Left ventricle myocardium inferior (tissue), 1 donor: ENCODE measurements around the gene RANBP1. TPM values are rescaled to one million over a fixed set of nuclear protein-coding genes. Genes with fewer than 3 reads are reported as not detected.

Experiments used
- DNase-seq: peaks from one replicate; pipeline ENCODE4 v3.0.0-alpha.2; 2020
- H3K27ac ChIP-seq: fragments of 200-600 bp; replicated peaks from 2 replicates; pipeline ENCODE4 v1.8.0; 2021
- H3K27me3 ChIP-seq: fragments of 200-600 bp; 2 replicates; pipeline ENCODE4 v1.8.0; 2021; ENCODE audit warnings: low read depth
- H3K36me3 ChIP-seq: fragments of 200-600 bp; 2 replicates; pipeline ENCODE4 v1.8.0; 2021
- H3K4me1 ChIP-seq: fragments of 200-600 bp; 2 replicates; pipeline ENCODE4 v1.8.0; 2021
- H3K4me3 ChIP-seq: fragments of 200-600 bp; 2 replicates; pipeline ENCODE4 v1.8.0; 2021; ENCODE audit warnings: mild to moderate bottlenecking, moderate library complexity
- H3K9me3 ChIP-seq: fragments of 200-600 bp; replicated peaks from 2 replicates; pipeline ENCODE4 v1.8.0; 2021
- CTCF ChIP-seq: fragments of 200-600 bp; IDR thresholded peaks from 2 replicates; pipeline ENCODE4 v1.8.0; 2021; ENCODE audit warnings: antibody characterized with exemption, mild to moderate bottlenecking, borderline replicate concordance
- intact Hi-C: fragments of 100-400 bp; cut with micrococcal nuclease; formaldehyde crosslinking; loops from one replicate; pipeline ENCODE4 v1.11.0; 2022
- microRNA-seq: library from miRNA; unstranded; fragments of <30 nt; microRNA quantifications from one replicate; pipeline ENCODE4 v1.2.0, GENCODE V29; 2020
- total RNA-seq: library from RNA; stranded (reverse); fragmentation: NEBNext Ultra II Directional; extraction: Animal tissue kit (Norgen Biotek cat#: 25700); gene quantifications from one replicate; pipeline ENCODE4 v1.2.1, GENCODE V29; 2021
- donor health status: DM: no; HTN: yes; CAD: no; lungs with severe emphysema.

Gene RANBP1
- total RNA-seq, 1 donor from 2014 or later = 39.6 TPM

- no peak for TF ChIP-seq CTCF
- Histone ChIP-seq H3K27me3 (no peaks in the 10 kb centered on the region), H3K4me1 (no peaks in the 10 kb centered on the region), H3K9me3 (no peaks in the 10 kb centered on the region), H3K27ac (no peak overlapping the region), H3K36me3 (no peaks in the 10 kb centered on the region), H3K4me3 (no peak overlapping the region)
- intact Hi-C loops = no loop called here
- no peak for DNase-seq
Observed at GRCh38 chr22:20176421-20177085, 60.6 kb downstream of the RANBP1 start.

Small RNA genes within 50 kb of the gene (microRNA-seq; reads per million reads assigned to microRNA genes)
- not detected for gene MIR6816

Other genes starting within 250 kb of the RANBP1 start
- gene COMT, start 174.3 kb upstream of the RANBP1 start, total RNA-seq = 81.5 TPM
- gene TXNRD2, start 174.3 kb upstream of the RANBP1 start, total RNA-seq = 35.2 TPM
- 25.4 TPM for gene ARVCF, start 99.3 kb upstream of the RANBP1 start, total RNA-seq
- 71.7 TPM for gene TANGO2, start 95.0 kb upstream of the RANBP1 start, total RNA-seq
- 16.8 TPM for gene DGCR8, start 35.9 kb upstream of the RANBP1 start, total RNA-seq
- 27.8 TPM for gene TRMT2A, start 1.1 kb downstream of the RANBP1 start, total RNA-seq
- gene ZDHHC8, start 15.7 kb downstream of the RANBP1 start, total RNA-seq = 42.4 TPM
- not detected for gene CCDC188, start 35.0 kb downstream of the RANBP1 start, total RNA-seq
- 0.96 TPM for gene RTN4R, start 152.2 kb downstream of the RANBP1 start, total RNA-seq
- gene DGCR6L, start 204.0 kb downstream of the RANBP1 start, total RNA-seq = 45.2 TPM